GM13977 (cell line): ENCODE results near the gene OLFM2.
"Not testable (repeated sequence)": the region's sequence is repeated elsewhere in the genome, so short reads cannot be mapped to it uniquely, and the experiment has no call there.

ENCODE experiments used
- DNase-seq: peaks from one replicate; pipeline ENCODE4 v3.0.0; 2012; ENCODE audit warnings: low spot score
- CTCF ChIP-seq: IDR thresholded peaks from 2 replicates; pipeline ENCODE4 v1.5.1; 2012; ENCODE audit warnings: mild to moderate bottlenecking, control low read depth; ENCODE audit not compliant: insufficient read depth; ENCODE audit errors: extremely low read depth, missing control alignments
- in situ Hi-C: fragments of 300-500 bp; cut with MboI; formaldehyde crosslinking; loops from one replicate; pipeline ENCODE4 v1.12.0; 2022; ENCODE audit warnings: low sequenced_read_pairs, low pct_unique_long_range_greater_than_20kb, mixed read lengths, inconsistent platforms; ENCODE audit not compliant: unreplicated experiment

Gene OLFM2

GRCh38 chr19:9958379-9958821 is 22.1 kb upstream of the OLFM2 start:
- in situ Hi-C loops = no loop called here
- DNase-seq = no peak

GRCh38 chr19:9956956-9957355 is 20.6 kb upstream of the OLFM2 start:
- DNase-seq = no peak
- in situ Hi-C loops = no loop called here
- TF ChIP-seq CTCF = no peak

More at GRCh38 chr19:9958379-9958821, 22.1 kb upstream of the OLFM2 start:
- TF ChIP-seq CTCF = no peak

- TF ChIP-seq CTCF = no peak
- DNase-seq = no peak
- in situ Hi-C loops = no loop called here
These were observed 17.7 kb upstream of the OLFM2 start for GRCh38 chr19:9953802-9954542.

- in situ Hi-C loops = no loop called here
- no peak for TF ChIP-seq CTCF
- DNase-seq = no peak
These were observed 16.0 kb upstream of the OLFM2 start for GRCh38 chr19:9952276-9952675.

GRCh38 chr19:9947441-9947840 is 11.1 kb upstream of the OLFM2 start:
- DNase-seq = no peak
- in situ Hi-C loops = loop anchor here (10.0 to 25.0 kb wide), 2 partner anchors 315 to 437 kb away; partner anchors contain the start of genes ICAM1, MRPL4 and TYK2
- TF ChIP-seq CTCF = no peak

- in situ Hi-C loops = loop anchor here (10.0 to 25.0 kb wide), 2 partner anchors 316 to 438 kb away; partner anchors contain the start of genes ICAM1, MRPL4 and TYK2
- not testable (repeated sequence) for DNase-seq
These were observed 10.3 kb upstream of the OLFM2 start for GRCh38 chr19:9946528-9947125.
